Measurements from ENCODE around the gene CRTC2. TPM values are rescaled to one million over a fixed set of nuclear protein-coding genes. Genes with fewer than 3 reads are reported as not detected.

CRTC2 gene
- total and polyA plus RNA-seq, 9 of the 15 experiments (the other 6 are each of a cell fraction or from before 2014, with no cell fraction given) = 2.7 to 26.4 (median 10.2) TPM

GRCh38 chr1:153990468-153991150, 32.2 kb upstream of the CRTC2 start, which contains the start of gene RPS27 (continued):
- TF ChIP-seq SRSF9 (IDR thresholded peaks at IDR 0.05; ENCODE audit: borderline replicate concordance, low read depth, low read length) = no peak
- no peak for TF ChIP-seq MED1 (CRISPR knock-in tag; IDR thresholded peaks at IDR 0.05; ENCODE audit: borderline replicate concordance)
- TF ChIP-seq EP300 (IDR thresholded peaks at IDR 0.05; ENCODE audit: low read length) = peak; percentile 53; the same call in 1 of the 2 replicates
- TF ChIP-seq ZNF445 (CRISPR knock-in tag; IDR thresholded peaks at IDR 0.05; ENCODE audit: low read depth) = no peak
- TF ChIP-seq TGIF2 (CRISPR knock-in tag; IDR thresholded peaks at IDR 0.05) = no peak
- TF ChIP-seq ZNF512 (tag; IDR thresholded peaks at IDR 0.05) = no peak
- TF ChIP-seq SNIP1 (IDR thresholded peaks at IDR 0.05; ENCODE audit: low read depth) = no peak
- TF ChIP-seq CCNT2 (IDR thresholded peaks at IDR 0.05; ENCODE audit: borderline replicate concordance, extremely low read depth, insufficient read length, low read depth, low read length) = peak; percentile 19
- TF ChIP-seq TCFL5 (CRISPR knock-in tag; conservative IDR thresholded peaks at IDR 0.05) = 0 out of 2 replicates have a peak, but pooled peaks have one; percentile 31
- TF ChIP-seq ILK (tag; IDR thresholded peaks at IDR 0.05; ENCODE audit: borderline replicate concordance, low read depth) = no peak
- peak; percentile 97 for TF ChIP-seq NFRKB (IDR thresholded peaks at IDR 0.05; ENCODE audit: low read depth)
- TF ChIP-seq E2F1 (CRISPR knock-in tag; IDR thresholded peaks at IDR 0.05) = peak; percentile 89
- TF ChIP-seq ZNF655 (CRISPR knock-in tag; IDR thresholded peaks at IDR 0.05) = no peak
- no peak for TF ChIP-seq MXI1 (IDR thresholded peaks at IDR 0.05; ENCODE audit: low read depth, low read length)
- TF ChIP-seq HNRNPK (IDR thresholded peaks at IDR 0.05; ENCODE audit: low read depth, low read length, poor library complexity, severe bottlenecking) = no peak
- no peak for TF ChIP-seq ZNF398 (CRISPR knock-in tag; IDR thresholded peaks at IDR 0.05)
- peak; percentile 72 for TF ChIP-seq RBBP5 (IDR thresholded peaks at IDR 0.05; ENCODE audit: borderline replicate concordance, insufficient read depth, low read length, poor library complexity, severe bottlenecking)

All from K562 (cell line).